Fibroblast of villous mesenchyme (primary cell): Measurements from ENCODE around the gene TMEM108. TPM values are rescaled to one million over a fixed set of nuclear protein-coding genes. Genes with fewer than 3 reads are reported as not detected.

Source experiments
- DNase-seq: peaks from one replicate; pipeline ENCODE4 v3.0.0-alpha.2; 2010; ENCODE audit warnings: low read depth
- H3K4me3 ChIP-seq: 2 replicates; pipeline ENCODE4 v1.5.1; 2011; ENCODE audit warnings: low read depth, mild to moderate bottlenecking, low read length
- total RNA-seq: library from RNA; depleted of rRNA; stranded (reverse); fragments of >200 nt; gene quantifications from 2 replicates; pipeline ENCODE4 v1.2.3, GENCODE V29; 2012
- TF ChIP-seq, protein P1 (sequence below): IDR thresholded peaks from 2 replicates; pipeline ENCODE4 v1.5.1; 2012; ENCODE audit warnings: low read depth, mild to moderate bottlenecking, low read length; ENCODE audit not compliant: insufficient read depth

Gene TMEM108
- total RNA-seq, 1 donor, result under 0.01 TPM

DNA sequence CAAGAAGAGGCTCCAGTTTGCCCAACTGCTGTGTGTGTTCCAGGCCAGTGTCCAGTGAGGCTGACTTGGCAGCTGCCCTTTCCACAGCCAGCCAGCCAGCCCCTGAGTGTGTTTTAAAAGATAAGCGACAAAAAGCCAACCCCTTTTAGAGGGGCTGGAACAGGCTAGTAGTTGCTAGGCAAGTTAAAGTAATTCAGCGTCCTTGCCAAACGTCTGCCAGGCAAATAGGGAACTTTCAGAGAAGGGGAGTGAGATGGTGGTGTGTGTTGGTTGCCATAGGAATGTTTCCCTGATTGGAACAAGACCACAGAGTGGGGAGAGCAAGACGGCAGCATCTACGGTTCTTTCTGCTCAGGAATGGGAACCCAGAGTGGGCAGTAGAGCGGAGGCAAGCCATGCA is 86.3 kb downstream of the TMEM108 start:
- H3K4me3 ChIP-seq, result no peak overlapping the region
- TF ChIP-seq, protein P1, sequence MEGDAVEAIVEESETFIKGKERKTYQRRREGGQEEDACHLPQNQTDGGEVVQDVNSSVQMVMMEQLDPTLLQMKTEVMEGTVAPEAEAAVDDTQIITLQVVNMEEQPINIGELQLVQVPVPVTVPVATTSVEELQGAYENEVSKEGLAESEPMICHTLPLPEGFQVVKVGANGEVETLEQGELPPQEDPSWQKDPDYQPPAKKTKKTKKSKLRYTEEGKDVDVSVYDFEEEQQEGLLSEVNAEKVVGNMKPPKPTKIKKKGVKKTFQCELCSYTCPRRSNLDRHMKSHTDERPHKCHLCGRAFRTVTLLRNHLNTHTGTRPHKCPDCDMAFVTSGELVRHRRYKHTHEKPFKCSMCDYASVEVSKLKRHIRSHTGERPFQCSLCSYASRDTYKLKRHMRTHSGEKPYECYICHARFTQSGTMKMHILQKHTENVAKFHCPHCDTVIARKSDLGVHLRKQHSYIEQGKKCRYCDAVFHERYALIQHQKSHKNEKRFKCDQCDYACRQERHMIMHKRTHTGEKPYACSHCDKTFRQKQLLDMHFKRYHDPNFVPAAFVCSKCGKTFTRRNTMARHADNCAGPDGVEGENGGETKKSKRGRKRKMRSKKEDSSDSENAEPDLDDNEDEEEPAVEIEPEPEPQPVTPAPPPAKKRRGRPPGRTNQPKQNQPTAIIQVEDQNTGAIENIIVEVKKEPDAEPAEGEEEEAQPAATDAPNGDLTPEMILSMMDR, result no peak
- DNase-seq, result no peak

- TF ChIP-seq, protein P1, result no peak
- H3K4me3 ChIP-seq, result no peak overlapping the region
- no peak for DNase-seq
Measured at GRCh38 chr3:133125171-133125570, 87.0 kb downstream of the TMEM108 start.

DNA sequence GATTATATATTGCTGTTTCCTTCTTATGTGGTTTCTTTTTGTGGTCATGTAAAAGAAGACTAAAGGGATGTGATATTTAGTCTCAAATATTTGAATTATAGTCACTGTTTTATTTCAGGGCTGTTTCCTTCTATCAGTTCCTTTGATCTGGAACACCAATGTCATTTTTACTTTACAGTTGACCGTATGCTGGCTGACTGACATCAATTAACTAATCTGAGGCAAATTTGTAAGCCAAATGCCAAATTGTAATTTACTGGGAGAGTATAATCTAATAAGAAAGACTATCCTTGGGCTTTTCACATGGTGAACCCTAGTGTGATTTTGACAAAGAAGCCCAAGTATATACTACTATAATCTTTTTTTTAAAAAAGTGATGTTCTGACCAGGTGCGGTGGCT is 87.6 kb downstream of the TMEM108 start:
- H3K4me3 ChIP-seq, result no peak overlapping the region
- TF ChIP-seq, protein P1, result no peak
- no peak for DNase-seq

GRCh38 chr3:133127381-133127780 is 89.2 kb downstream of the TMEM108 start:
- no peak overlapping the region for H3K4me3 ChIP-seq
- TF ChIP-seq, protein P1, result no peak
- no peak for DNase-seq

DNA sequence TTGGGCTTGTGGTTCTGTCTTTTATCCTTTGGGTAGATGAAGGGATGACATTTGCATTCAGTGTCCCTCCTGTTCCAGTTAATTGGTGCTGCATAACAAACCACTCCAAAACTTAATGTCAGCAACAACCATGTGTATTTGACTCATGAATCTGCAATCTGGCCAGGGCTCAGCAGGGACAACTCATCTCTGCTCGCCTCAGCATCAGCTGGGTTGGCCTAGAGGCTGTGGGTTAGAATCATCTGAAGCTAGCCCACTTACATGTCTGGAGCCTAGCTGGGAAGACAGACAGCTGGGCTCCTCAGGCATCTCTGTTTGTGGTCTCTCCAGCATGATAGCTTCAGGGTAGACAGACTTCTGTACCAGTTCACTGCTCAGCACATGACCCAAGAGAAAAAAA is 92.0 kb downstream of the TMEM108 start:
- TF ChIP-seq, protein P1, result no peak
- no peak for DNase-seq
- no peak overlapping the region for H3K4me3 ChIP-seq

DNA sequence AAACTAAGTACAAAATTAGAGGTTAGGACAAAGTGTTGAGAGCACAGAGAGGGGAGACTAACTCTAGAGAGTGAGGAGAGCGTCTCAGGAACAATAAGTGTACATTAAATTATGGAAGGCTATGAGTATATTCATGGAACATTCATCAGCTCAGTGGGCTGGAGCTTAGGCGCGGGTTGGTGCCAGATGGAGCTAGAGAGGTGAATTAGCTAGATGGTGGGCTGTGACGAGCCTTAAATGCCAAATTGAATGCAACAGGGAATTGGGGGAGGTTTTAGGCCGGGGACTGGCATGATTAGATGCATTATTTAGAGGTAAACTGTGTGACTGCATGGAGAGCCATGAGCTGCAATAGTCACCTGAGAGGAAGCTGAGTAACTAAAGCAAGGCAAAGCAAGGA is 97.1 kb downstream of the TMEM108 start:
- TF ChIP-seq, protein P1, result no peak
- H3K4me3 ChIP-seq, result no peak overlapping the region
- no peak for DNase-seq

DNA sequence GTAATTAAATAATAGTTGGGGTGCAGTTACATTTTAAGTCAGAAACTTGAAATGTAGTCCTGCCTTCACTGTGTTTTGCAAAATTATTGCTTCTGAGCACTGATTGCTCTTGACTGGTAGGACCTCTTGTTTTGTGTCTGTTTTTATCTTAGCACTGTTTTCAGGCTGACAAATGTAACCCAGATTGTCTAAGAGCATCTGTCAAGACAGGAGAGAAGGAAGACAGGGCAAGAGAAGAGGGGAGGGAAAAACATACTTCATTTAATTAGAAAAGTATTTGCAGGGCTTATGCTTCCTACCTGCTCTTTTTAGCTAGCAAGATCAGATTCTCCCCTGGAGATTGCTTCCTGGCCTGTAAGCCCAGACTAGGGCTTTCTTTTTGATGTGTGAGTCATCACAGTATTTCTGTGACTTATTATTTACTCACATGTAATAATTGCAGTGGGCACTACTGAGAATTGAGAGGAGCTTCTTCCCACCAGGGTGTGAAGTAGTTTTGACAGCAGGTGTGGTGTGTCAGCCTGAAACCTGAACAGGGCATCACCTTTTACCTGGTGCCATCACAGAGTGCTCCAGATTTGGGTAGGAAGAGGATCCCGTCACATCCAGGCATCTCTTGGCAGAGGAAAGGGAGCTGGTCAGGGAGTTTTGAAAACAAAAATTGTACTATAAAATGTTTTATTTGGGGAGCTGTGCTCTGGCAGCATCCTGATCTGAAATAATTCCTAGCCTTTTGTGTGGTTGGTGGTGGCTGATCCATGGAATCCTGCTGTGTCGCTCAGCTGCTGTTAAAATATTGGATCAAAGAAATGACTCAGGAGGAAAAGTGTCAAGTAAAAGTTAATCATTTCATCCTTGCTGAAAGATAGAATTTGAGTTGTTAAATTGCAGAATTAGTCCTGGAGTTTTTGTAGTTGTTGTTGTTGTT is 98.2 kb downstream of the TMEM108 start:
- no peak overlapping the region for H3K4me3 ChIP-seq
- no peak for DNase-seq
- TF ChIP-seq, protein P1, result no peak
